Dedifferentiated amniotic fluid mesenchymal stem cell (primary cell): ENCODE data around the gene SLC6A3.
"Not testable (repeated sequence)": the region's sequence is repeated elsewhere in the genome, so short reads cannot be mapped to it uniquely, and the experiment has no call there.

Source experiments
- DNase-seq: peaks from one replicate; pipeline ENCODE4 v3.0.0-alpha.2; 2016; ENCODE audit errors: extremely low spot score

Gene SLC6A3

GRCh38 chr5:1371972-1372342 is 73.3 kb downstream of the SLC6A3 start:
- not testable (repeated sequence) for DNase-seq

- DNase-seq = no peak
Observed at GRCh38 chr5:1371218-1371971, 73.8 kb downstream of the SLC6A3 start.

GRCh38 chr5:1370006-1370405 is 75.2 kb downstream of the SLC6A3 start:
- no peak for DNase-seq

- DNase-seq = no peak
Observed at GRCh38 chr5:1368756-1369155, 76.5 kb downstream of the SLC6A3 start.

- no peak for DNase-seq
Observed at GRCh38 chr5:1368236-1368635, 77.0 kb downstream of the SLC6A3 start.

- DNase-seq = no peak
Observed at GRCh38 chr5:1367149-1367548, 78.1 kb downstream of the SLC6A3 start.

GRCh38 chr5:1366514-1366913 is 78.7 kb downstream of the SLC6A3 start:
- DNase-seq = no peak

GRCh38 chr5:1364211-1364610 is 81.0 kb downstream of the SLC6A3 start:
- DNase-seq = no peak

- DNase-seq = no peak
Observed at GRCh38 chr5:1363581-1363980, 81.7 kb downstream of the SLC6A3 start.

GRCh38 chr5:1363160-1363559 is 82.1 kb downstream of the SLC6A3 start:
- no peak for DNase-seq

- no peak for DNase-seq
Observed at GRCh38 chr5:1362242-1363015, 82.8 kb downstream of the SLC6A3 start.

GRCh38 chr5:1360861-1361260 is 84.4 kb downstream of the SLC6A3 start:
- DNase-seq = no peak

- DNase-seq = not testable (repeated sequence)
Observed at GRCh38 chr5:1360367-1360766, 84.9 kb downstream of the SLC6A3 start.

GRCh38 chr5:1359713-1360112 is 85.5 kb downstream of the SLC6A3 start:
- no peak for DNase-seq

GRCh38 chr5:1359031-1359645 is 86.1 kb downstream of the SLC6A3 start:
- no peak for DNase-seq

- no peak for DNase-seq
Observed at GRCh38 chr5:1358726-1359025, 86.6 kb downstream of the SLC6A3 start.

GRCh38 chr5:1357946-1358725 is 87.1 kb downstream of the SLC6A3 start:
- DNase-seq = no peak

GRCh38 chr5:1356873-1357787 is 88.1 kb downstream of the SLC6A3 start:
- DNase-seq = no peak

GRCh38 chr5:1354576-1354975 is 90.7 kb downstream of the SLC6A3 start:
- no peak for DNase-seq

GRCh38 chr5:1352231-1353219 is 92.7 kb downstream of the SLC6A3 start:
- no peak for DNase-seq
